GM19351 (cell line): ENCODE measurements around the gene DENND1A.

Source experiments
- ATAC-seq: cut with Tn5 transposase; IDR thresholded peaks from one replicate; pipeline ENCODE4 v1.9.1; 2021; ENCODE audit warnings: mild to moderate bottlenecking, moderate library complexity; ENCODE audit not compliant: unreplicated experiment

Gene DENND1A

DNA sequence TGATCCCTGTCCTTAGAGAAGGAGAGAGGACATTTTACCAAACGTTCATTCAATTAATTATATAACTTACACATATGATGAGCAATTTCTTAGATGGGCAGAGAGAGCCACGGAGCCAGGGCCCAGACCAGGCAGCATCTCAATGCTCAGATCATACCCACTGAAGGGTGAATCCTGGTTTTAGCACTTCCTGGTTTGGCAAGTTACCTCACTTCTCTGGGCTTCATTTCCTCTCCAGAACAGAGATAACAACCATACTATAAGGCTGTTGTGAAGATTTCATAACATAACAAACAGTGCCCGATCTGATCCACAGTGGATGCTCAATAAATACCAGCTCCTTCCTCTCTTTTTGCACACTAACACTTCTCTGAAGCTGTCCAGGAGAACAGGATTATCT is 271.1 kb downstream of the DENND1A start:
- ATAC-seq = peak; percentile 56

DNA sequence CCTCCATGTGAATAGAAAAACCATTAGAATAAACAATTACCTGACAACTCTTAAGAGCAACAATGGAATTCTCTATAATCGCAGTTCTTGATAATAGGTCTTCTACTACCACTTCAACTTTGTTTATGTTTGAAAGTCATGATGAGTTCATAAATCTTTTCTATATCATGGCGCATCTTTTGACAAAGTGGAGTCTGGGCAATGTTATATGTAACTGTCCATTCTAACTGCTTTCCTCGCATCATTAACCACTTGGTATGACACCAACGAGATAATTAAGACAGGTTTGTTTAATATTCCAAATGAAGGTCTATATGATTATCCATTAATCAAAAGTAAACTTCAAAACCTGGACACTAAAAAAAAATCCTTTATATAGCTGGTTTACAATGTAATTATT is 272.0 kb downstream of the DENND1A start:
- ATAC-seq = no peak

DNA sequence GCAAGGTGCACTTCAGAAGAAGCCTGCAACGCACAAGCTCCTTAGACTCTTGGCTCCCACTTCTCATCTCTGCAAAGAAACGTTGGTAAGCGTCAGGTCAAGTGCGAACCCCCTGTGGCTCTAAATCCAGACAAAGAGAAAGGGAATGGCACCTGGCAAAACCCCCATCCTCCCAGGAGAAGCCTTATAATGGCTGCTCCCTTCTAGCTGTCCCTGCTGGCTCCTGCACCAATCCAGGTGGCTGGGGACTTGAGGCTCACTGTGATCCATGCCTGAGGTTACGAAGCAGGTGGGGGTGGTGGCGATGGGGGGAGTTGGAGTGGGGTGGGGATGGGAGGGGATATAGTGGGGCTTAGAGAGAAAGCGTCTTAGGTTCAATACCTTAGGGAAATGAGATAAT is 272.8 kb downstream of the DENND1A start:
- ATAC-seq = no peak

DNA sequence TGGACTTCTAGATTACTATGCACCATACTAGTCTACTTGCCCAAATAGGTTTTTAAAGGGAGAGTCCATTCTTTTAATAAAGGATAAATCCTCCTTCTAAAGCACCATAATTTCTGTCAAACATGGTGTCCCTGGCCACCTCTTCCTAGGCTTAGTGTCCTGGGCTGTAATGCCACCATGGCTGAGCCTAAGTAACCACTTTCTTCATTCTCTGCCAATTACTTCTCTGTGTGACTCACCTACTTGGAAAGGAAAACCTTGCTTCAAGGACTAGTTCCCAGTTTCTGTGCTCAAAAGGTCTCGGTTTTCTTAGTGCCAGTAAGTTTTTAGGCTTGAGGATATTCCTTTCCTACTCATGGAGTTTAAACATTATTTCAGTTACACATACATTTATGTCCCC is 273.4 kb downstream of the DENND1A start:
- ATAC-seq = no peak

DNA sequence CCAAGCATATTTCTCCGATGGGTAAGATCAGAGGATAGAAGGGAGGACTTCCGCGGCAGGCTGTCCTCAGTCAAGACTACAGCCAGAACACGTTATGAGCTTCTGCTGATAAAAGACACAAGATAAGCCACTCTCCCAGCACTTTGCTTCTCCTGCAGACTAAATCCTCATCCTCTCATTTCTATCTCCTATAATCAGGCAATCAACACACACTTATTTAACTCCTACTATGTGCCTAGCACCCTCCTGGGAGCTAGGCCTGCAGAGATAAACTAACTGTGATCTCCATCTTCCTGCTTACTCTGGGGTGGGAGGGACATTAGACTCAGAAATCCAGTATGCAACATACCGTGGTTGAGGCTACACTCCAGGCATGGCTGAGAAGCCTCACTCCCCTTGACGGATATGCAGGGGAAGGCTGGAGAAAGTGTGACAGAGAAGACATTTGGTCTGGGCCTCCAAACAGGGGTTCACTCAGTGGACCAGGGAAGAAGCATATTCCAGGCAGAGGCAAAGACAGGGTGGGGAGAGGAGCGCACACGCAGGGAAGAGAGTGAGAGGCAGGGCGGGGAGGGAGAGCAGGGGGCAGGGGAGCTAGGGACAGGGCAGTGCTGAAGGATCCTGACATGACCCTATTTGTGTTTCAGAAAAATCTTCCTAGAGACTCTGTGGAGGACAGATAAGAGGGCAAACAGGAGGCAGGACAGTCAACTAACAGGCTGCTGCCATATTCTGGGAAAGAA is 274.1 kb downstream of the DENND1A start:
- no peak for ATAC-seq

DNA sequence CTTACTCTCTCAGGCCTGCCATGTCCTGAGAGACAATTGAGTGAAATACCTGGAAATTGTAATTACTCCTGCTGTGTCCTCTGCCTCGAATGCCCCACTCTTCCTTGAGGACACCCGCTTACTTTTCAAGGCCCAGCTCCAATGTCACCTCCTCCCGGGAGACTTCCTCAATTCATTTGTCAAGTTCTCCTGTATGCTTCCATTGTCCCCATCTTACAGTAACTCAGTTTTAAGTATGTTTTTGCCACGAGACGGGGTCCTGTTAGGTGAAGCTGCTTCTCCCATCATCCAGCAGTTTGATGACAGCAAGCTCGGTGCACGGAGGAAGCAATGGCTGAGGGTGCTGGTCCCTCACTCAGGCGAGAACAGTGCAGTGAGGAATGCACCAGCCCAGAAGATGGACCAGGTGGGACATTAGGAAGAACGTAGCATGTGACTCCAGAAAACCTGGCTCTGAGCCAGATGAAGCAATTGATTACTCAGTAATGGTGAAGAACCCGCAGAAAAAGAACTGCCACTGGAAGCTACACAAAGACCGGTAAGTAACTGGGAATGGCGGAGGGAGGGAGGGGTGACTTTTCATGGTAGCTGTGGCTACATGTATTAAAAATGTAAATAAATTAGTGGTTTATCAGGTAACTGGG is 274.8 kb downstream of the DENND1A start:
- no peak for ATAC-seq

DNA sequence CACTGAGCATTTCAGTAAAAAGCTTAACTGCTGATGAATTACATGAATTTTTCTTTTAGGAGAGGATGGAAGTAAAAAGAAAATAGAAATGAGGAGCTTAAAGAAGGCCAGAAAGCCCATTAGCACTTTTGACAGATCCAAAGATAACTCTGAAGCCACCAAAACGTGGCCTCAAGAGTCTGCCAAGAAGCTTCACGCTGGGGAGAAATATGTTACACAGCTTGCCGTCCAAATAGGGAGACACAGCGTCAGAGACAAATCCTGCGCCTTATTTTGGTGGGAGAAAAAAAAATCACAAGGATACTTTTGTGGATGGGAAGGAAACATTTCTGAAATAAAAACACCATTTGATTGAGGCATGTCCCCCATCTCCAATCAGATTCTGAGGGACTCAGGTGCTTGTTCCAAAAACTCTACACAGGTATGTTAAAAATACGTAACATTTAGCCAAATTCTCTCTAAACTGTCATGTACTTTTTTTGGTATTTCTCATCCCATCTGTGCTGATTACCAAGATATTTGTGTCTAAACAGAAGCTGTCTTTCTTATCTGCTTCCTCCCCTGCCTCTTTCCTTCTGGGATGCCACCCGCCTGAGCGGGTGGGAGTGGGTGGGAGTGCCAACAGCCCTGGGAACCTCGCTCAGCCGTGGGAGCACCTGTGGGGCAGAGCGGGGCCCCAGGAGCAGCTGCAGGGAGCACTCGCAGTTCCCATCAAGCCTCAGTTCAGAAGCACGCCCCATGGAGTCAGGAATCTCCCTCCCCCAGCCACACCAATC is 275.5 kb downstream of the DENND1A start:
- no peak for ATAC-seq

DNA sequence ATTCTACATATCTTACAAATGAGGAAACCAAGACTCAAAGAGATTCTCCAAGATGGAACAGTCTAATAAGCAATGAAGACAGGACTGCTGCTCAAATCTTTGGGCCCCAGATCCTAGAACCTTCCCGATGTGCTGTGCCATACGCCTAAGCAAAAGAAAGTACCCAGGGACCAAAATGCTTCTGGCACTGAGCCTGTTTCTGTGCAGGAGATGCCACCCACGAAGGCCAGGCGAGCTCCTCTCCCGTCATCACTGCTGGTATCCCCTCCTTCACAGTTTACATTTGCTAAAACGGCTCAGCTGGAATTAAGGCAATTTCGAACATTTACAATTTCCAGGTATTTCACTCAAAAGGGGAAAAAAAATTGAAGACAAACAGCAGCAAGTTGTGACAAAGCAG is 277.5 kb downstream of the DENND1A start:
- ATAC-seq = no peak

DNA sequence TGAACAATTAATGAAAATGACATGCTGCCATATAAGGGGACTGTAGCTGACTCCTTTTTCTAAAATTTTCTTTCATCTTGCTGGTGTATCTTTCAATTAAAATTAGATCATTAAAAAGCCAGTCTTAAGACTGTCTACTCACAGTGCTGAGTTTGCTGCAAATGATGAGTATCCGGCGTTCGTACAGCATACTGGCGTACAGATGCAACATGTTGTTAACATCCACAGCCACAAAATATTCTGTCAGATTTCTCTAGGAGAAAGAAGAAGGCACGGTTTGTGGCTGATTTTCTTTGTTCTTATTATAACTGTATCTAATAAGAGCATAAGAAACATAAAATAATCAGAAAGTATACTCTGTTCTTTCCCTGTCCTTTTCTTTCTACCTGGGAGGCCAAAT is 278.1 kb downstream of the DENND1A start:
- ATAC-seq = no peak

DNA sequence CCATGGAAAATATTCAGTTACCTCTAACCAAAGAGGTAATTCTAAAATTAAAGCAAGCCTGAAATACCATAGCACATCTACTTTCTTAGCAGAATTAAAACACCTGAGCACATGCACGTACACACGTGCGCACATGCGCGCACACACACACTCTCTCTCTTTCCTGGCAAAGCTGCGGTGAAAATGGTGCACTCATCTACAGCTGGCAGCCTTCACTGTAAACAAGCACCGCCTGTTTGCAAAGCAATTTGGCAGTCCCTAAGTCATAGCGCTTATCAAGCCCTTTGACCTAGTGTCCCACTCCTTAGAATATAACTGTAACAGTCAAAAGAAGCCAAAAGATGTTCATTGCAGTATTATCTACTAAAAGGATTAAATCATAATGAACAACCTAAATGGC is 278.7 kb downstream of the DENND1A start:
- no peak for ATAC-seq

DNA sequence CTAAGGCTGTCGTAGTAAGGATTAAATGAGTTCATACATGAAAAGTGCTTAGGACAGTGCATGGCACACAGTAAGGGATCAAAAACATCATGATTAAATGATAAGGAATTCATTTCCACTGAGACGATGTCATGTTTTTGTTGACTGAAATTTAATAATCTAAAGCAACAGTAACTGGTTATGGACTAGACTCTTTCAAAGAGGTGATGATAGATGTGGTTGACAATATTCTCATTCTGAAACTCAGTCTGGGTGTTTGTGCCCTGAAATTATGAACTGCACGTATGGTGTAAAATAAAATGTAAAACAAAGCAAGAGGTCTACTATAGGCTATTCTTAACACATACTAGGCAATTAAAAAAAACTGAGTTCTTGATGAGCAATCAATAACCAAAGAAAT is 280.0 kb downstream of the DENND1A start:
- no peak for ATAC-seq

DNA sequence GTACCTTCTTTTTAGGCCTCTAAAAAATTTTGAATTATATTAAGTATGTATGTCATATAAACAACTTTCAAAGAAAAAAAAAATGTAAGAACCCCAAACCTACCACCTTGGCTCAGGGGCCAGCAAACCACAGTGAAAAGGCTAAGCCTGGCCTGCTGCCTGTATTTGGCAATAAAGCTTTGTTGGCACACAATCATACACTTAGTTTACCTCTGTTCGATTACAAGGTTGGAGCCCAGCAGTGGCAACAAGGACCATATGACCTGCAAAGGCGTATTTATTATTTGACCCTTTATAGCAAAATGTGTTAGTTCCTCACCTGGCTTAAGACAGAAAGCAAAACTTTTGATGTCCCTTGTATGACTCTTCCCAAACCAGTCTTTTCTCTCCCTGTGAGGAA is 282.8 kb downstream of the DENND1A start:
- ATAC-seq = no peak

DNA sequence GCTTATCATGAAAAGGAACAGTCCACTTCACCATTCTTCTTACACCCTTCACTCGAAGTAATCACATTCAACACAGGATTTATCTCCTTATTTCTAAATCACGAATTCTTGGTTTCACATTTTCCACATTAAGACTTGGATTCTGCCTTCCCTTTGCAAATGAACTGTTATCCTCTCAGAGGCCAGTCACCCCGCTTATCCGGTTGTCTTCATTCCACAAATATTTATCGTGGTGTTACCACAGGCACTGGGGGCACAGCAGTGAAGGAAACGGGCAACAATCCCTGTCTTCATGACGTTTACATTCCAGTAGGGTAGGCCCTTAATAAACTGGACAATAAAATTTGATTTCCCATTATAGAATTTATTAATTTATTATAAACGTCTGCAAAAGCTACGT is 284.2 kb downstream of the DENND1A start:
- no peak for ATAC-seq

DNA sequence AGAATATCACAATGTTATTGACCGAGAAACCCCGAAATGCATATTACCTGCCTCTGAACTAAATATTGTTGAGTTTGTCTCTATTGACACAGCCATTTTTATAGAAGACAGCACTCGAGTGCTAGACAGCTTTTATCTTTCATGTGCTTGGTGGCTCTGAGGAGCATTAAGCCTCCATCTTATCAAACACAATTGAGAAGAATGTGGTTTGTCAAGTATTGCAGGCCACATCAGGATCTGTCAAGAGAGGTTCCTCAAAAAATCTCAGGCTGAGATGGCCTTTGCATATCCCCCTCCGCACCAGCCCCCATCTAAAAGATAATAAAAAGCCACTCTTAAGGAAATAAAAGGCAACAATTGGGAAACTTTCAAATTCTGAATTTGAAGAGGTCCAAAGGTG is 284.8 kb downstream of the DENND1A start:
- ATAC-seq = no peak

DNA sequence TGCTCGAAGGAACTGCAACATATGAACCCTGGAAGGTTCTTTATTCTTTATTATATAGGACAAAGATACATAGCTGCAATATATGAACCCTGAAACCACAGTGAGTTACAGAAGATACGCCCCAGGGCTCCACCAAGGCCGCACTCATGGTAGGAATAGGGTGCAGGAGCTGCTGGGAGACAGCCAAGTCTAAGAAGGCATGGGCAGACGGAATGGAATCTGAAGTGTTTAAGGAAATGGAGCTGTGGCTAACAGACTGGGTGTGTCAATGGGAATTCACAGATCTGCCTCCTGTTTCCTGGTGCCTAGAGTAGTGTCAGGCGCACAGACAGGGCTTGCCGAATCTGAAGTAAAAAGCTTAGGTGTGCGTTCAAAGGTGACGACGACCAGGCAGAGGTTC is 286.4 kb downstream of the DENND1A start:
- no peak for ATAC-seq

DNA sequence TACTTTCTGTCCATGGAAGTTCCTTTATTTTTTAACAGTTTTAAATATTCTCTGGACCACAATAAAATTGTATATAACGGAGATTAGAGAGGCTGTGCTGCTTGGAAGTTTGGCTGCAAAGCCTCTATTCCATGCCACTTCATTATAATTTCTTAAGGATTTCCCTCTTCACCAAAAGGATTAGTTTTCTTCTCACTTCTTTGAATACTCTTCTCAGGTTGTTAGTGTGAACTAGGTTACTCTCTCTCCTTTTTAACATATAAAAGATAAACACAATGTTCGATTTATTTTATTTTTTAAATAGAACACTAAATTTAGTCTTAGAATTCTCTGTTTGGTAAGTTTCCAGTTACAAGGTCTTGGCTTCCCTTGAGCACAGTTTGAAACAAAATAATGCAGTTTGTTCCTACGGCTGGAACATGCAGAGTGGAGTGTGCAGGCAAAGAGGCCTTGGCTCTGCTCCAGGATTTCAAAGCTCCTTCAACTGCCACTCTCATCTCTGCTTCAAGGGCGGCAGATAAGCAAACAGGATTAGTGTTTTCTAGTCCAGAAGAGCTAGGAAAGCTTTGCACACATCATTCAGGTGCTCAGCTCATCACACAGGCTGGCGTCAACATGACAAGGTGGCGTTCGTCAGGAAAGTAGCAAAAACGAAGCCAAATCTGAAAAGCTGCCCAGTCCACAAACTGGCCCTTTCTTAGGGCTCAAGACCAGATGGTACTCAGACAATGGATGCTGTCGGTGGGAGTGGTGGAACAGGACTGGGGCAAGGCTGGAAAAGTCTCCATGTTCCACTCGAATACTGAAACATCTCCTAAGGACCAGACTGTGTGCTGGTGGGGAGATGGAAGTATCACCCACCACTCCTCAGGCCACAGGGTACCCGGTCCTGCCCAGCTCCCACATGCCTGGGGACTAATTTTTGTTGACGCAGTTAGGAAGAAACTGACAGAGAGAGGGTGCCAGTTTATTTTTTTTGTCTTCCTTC is 287.3 kb downstream of the DENND1A start:
- no peak for ATAC-seq

DNA sequence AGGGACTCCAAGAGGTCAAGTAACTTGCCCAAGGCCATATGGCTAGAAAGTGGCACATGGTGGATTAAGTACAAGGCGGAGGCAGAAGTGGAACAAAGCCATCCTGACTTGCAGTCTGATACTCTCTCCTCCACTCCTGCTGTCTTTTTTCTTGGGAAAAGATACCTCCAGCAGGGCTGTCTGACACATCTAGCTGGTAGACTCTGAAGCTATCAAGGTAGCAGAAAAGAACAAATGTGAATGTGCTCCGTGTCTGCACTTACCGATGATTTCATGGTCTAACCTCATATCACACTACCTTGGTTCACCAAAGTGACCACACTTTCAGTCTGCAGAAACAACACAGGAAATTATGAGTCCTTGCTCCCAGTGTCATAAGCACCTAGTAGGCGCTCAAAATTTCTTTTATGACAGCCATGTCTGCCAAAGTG is 289.1 kb downstream of the DENND1A start:
- peak; percentile 49 for ATAC-seq

DNA sequence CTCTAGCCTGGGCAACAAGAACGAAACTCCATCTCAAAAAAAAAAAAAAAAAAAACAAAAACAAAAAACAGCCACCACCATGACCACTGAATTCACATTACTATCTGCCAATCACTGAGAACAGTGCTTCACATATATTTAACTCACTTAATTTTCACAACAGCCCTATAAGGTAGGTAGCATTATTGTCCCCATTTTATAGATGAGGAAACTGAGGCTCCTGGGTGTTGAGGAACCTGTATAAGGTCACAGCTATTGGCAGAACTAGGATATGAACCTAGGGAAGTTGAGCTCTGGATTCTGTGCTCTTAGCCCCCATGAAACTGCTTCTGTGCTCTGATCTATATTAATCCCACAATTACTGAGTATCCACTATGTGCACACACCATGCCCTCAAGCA is 290.2 kb downstream of the DENND1A start:
- ATAC-seq = no peak

DNA sequence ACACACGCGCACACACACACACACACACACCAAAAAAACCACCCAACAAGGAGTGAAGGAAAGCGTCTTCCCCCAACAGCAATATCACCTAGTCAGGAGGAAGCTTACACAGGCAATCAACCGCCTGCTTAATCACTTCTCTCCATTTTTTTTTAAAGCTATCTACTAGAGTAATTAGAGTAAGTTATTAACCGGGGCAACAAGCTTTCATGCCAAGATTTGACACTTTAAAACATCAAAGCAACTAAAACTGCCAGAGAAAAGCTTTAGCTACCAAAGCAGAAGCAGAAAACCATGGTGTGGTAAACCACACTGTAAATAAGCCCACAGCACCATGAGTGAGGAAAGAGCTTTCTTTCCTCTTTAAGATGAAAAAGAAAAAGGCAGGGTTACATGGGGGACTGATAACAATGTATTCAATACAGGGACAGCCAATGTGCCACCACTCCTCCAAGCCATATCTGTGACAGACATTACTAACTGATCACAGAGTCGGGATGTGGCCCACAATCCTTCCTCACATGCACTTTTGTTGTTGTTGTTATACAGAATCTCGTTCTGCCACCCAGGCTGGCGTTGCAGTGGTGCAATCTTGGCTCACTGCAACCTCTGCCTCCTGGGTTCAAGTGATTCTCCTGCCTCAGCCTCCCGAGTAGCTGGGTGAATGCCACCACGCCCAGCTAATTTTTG is 291.8 kb downstream of the DENND1A start:
- ATAC-seq = peak; percentile 44

DNA sequence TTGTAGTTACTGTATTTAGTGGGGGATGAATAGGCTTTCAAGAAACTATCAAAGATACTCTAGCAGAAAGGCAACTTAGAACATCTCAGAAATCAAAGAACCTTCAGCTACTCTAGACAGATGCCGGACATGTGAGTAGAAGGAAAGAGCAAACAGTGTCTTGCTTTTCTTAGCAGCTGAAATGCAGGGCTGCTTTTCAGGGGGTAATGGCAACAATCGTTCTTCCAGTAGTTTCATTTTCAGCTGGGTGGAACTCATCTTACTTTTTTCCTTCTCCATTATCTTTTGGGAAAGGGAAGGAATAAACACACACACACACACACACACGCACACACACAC is 292.4 kb downstream of the DENND1A start:
- ATAC-seq = no peak
